ENCODE results near the gene GLB1L3. TPM values are rescaled to one million over a fixed set of nuclear protein-coding genes. Genes with fewer than 3 reads are reported as not detected.
"Not testable (repeated sequence)": the region's sequence is repeated elsewhere in the genome, so short reads cannot be mapped to it uniquely, and the experiment has no call there.

GLB1L3 gene
- total RNA-seq, 1 donor from 2014 or later: not detected

- Histone ChIP-seq H3K79me2 (ENCODE audit: low read depth) (no peaks in the 10 kb centered on the region), H2AFZ (replicated peaks) (no peak overlapping the region), H3F3A (ENCODE audit: low read depth) (peaks cover 2% of the 10 kb centered on the region), H3K9ac (no peak overlapping the region), H3K27ac (no peak overlapping the region), H4K20me1 (ENCODE audit: low read depth) (no peaks in the 10 kb centered on the region), H3K36me3 (no peaks in the 10 kb centered on the region), H3K27me3 (peaks cover 17% of the 10 kb centered on the region), H3K4me2 (no peak overlapping the region), H3K4me1 (no peaks in the 10 kb centered on the region), H3K9me3 (ENCODE audit: low read depth) (no peaks in the 10 kb centered on the region), H3K4me3 (no peak overlapping the region)
- H3K27ac Mint-ChIP-seq: no peak overlapping the region
- peaks cover 4% of the 10 kb centered on the region for H3K36me3 Mint-ChIP-seq
- DNase-seq (ENCODE audit: low spot score): no peak
- no peak for TF ChIP-seq EZH2phosphoT487 (IDR thresholded peaks at IDR 0.05)
- H3K4me3 Mint-ChIP-seq: no peak overlapping the region
- peaks cover under 1% of the 10 kb centered on the region for H3K9me3 Mint-ChIP-seq
- H3K27me3 Mint-ChIP-seq (ENCODE audit: insufficient read depth, low read depth): peaks cover 24% of the 10 kb centered on the region
- H3K4me1 Mint-ChIP-seq: peaks cover 1% of the 10 kb centered on the region
Observed at GRCh38 chr11:134282121-134283045, 6.2 kb downstream of the GLB1L3 start.

GRCh38 chr11:134283461-134284230 is 7.5 kb downstream of the GLB1L3 start:
- no peak for DNase-seq (ENCODE audit: low spot score)
- no peak overlapping the region for H2AFZ ChIP-seq (replicated peaks)
- no peaks in the 10 kb centered on the region for H3K4me1 ChIP-seq
- no peak overlapping the region for H3K27ac ChIP-seq
- H3K36me3 Mint-ChIP-seq: peaks cover 1% of the 10 kb centered on the region
- H4K20me1 ChIP-seq (ENCODE audit: low read depth): no peaks in the 10 kb centered on the region
- H3K4me3 Mint-ChIP-seq: no peak overlapping the region
- H3K79me2 ChIP-seq (ENCODE audit: low read depth): no peaks in the 10 kb centered on the region
- H3K36me3 ChIP-seq: no peaks in the 10 kb centered on the region
- no peak overlapping the region for H3K4me3 ChIP-seq
- no peaks in the 10 kb centered on the region for H3K9me3 ChIP-seq (ENCODE audit: low read depth)
- H3K4me1 Mint-ChIP-seq: peaks cover 5% of the 10 kb centered on the region
- peaks cover 4% of the 10 kb centered on the region for H3K27me3 ChIP-seq
- H3F3A ChIP-seq (ENCODE audit: low read depth): no peaks in the 10 kb centered on the region
- H3K9me3 Mint-ChIP-seq: no peaks in the 10 kb centered on the region
- no peak overlapping the region for H3K27ac Mint-ChIP-seq
- no peak overlapping the region for H3K9ac ChIP-seq
- TF ChIP-seq CTCF (IDR thresholded peaks at IDR 0.05) (no peak), EZH2 (IDR thresholded peaks at IDR 0.05) (no peak), EZH2phosphoT487 (IDR thresholded peaks at IDR 0.05) (no peak)
- peaks cover 19% of the 10 kb centered on the region for H3K27me3 Mint-ChIP-seq (ENCODE audit: insufficient read depth, low read depth)
- H3K4me2 ChIP-seq: no peak overlapping the region

GRCh38 chr11:134284349-134284748 is 8.2 kb downstream of the GLB1L3 start:
- not testable (repeated sequence) for DNase-seq (ENCODE audit: low spot score); H3K4me2 ChIP-seq; H3K27me3 ChIP-seq; H2AFZ ChIP-seq (replicated peaks); H3K4me3 Mint-ChIP-seq; H4K20me1 ChIP-seq (ENCODE audit: low read depth); H3K9me3 Mint-ChIP-seq; H3K9me3 ChIP-seq (ENCODE audit: low read depth); H3K27ac Mint-ChIP-seq; H3K9ac ChIP-seq; H3K4me3 ChIP-seq; H3K36me3 Mint-ChIP-seq; H3K27ac ChIP-seq; H3F3A ChIP-seq (ENCODE audit: low read depth); H3K79me2 ChIP-seq (ENCODE audit: low read depth); H3K4me1 ChIP-seq; H3K36me3 ChIP-seq
- peaks cover 11% of the 10 kb centered on the region for H3K4me1 Mint-ChIP-seq
- H3K27me3 Mint-ChIP-seq (ENCODE audit: insufficient read depth, low read depth): peaks cover 17% of the 10 kb centered on the region

- no peaks in the 10 kb centered on the region for H3K79me2 ChIP-seq (ENCODE audit: low read depth)
- Mint-ChIP-seq H3K9me3 (no peaks in the 10 kb centered on the region), H3K4me1 (peaks cover 21% of the 10 kb centered on the region), H3K4me3 (no peak overlapping the region), H3K36me3 (no peaks in the 10 kb centered on the region), H3K27me3 (ENCODE audit: insufficient read depth, low read depth) (peaks cover 15% of the 10 kb centered on the region), H3K27ac (no peak overlapping the region)
- no peak for DNase-seq (ENCODE audit: low spot score)
- H3K4me3 ChIP-seq: no peak overlapping the region
- H3K4me2 ChIP-seq: no peak overlapping the region
- H2AFZ ChIP-seq (replicated peaks): no peak overlapping the region
- no peak overlapping the region for H3K27ac ChIP-seq
- no peak overlapping the region for H3K9ac ChIP-seq
- TF ChIP-seq EZH2 (IDR thresholded peaks at IDR 0.05): no peak
- TF ChIP-seq CTCF (IDR thresholded peaks at IDR 0.05): no peak
- TF ChIP-seq EZH2phosphoT487 (IDR thresholded peaks at IDR 0.05): no peak
- no peaks in the 10 kb centered on the region for H3K9me3 ChIP-seq (ENCODE audit: low read depth)
- H3K27me3 ChIP-seq: no peaks in the 10 kb centered on the region
- no peaks in the 10 kb centered on the region for H4K20me1 ChIP-seq (ENCODE audit: low read depth)
- no peaks in the 10 kb centered on the region for H3K4me1 ChIP-seq
- H3F3A ChIP-seq (ENCODE audit: low read depth): no peaks in the 10 kb centered on the region
- no peaks in the 10 kb centered on the region for H3K36me3 ChIP-seq
Observed at GRCh38 chr11:134287561-134287960, 11.4 kb downstream of the GLB1L3 start.

Data from neural progenitor cell (in vitro differentiated cells).